Measurements from ENCODE around the gene ZCWPW1. TPM values are rescaled to one million over a fixed set of nuclear protein-coding genes. Genes with fewer than 3 reads are reported as not detected.

ZCWPW1 gene
- total and polyA plus RNA-seq, 2 donors (not counting 1 experiment from before 2014, with no cell fraction given), result 11.3 to 28.0 TPM

- ATAC-seq (ENCODE audit: low read depth), result no peak
- CTCF ChIA-PET, result interaction anchor here (1.1 to 5.7 kb wide), 4 partner anchors 28 to 240 kb away, joined by 3 to 49 read pairs (median 9); no protein-coding TSS in a partner anchor
- TF ChIP-seq, protein P1, sequence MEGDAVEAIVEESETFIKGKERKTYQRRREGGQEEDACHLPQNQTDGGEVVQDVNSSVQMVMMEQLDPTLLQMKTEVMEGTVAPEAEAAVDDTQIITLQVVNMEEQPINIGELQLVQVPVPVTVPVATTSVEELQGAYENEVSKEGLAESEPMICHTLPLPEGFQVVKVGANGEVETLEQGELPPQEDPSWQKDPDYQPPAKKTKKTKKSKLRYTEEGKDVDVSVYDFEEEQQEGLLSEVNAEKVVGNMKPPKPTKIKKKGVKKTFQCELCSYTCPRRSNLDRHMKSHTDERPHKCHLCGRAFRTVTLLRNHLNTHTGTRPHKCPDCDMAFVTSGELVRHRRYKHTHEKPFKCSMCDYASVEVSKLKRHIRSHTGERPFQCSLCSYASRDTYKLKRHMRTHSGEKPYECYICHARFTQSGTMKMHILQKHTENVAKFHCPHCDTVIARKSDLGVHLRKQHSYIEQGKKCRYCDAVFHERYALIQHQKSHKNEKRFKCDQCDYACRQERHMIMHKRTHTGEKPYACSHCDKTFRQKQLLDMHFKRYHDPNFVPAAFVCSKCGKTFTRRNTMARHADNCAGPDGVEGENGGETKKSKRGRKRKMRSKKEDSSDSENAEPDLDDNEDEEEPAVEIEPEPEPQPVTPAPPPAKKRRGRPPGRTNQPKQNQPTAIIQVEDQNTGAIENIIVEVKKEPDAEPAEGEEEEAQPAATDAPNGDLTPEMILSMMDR (IDR thresholded peaks at IDR 0.05), result no peak
- TF ChIP-seq EZH2 (IDR thresholded peaks at IDR 0.05; ENCODE audit: borderline replicate concordance, insufficient read depth, low read depth, low read length, poor library complexity, severe bottlenecking), result no peak
- no peaks in the 10 kb centered on the region for H3K27me3 ChIP-seq (replicated peaks in 1 of 4; ENCODE audit: control extremely low read depth in 1 of 4, control insufficient read depth in 3 of 4, insufficient read depth in 4 of 4, low read length in 3 of 4)
- H3K4me3 Mint-ChIP-seq, result peak within 1 kb of the TSS; percentile 32
- H3K27ac ChIP-seq (ENCODE audit: low read length in 2 of 2), result peak within 1 kb of the TSS in 1 of 2 donors; percentile 33
- peak within 1 kb of the TSS; percentile 92 for H3K27ac Mint-ChIP-seq
- H3K9me3 ChIP-seq (ENCODE audit: control extremely low read depth in 1 of 3, control insufficient read depth in 2 of 3, insufficient read depth in 1 of 3, low read length in 2 of 3), result no peaks in the 10 kb centered on the region
- peak within 1 kb of the TSS in 2 of 5 experiments; percentile 12 to 30 for H3K4me3 ChIP-seq (ENCODE audit: control extremely low read depth in 1 of 5, extremely low read depth in 1 of 5, insufficient read depth in 1 of 5, low read depth in 2 of 5, low read length in 4 of 5)
- no peaks in the 10 kb centered on the region for H3K36me3 ChIP-seq (replicated peaks in 1 of 2; ENCODE audit: control extremely low read depth in 1 of 2, control insufficient read depth in 1 of 2, extremely low read depth in 1 of 2, insufficient read depth in 2 of 2, low read length in 1 of 2)
- H3K9ac ChIP-seq (ENCODE audit: low read length), result no peak within 1 kb of the TSS
- POLR2A ChIA-PET, result no interaction called here
- H3K4me2 ChIP-seq (replicated peaks; ENCODE audit: low read depth, low read length, poor library complexity, severe bottlenecking), result peak within 1 kb of the TSS; percentile 30
- DNase-seq, result no peak
- H3K4me1 ChIP-seq (ENCODE audit: control insufficient read depth in 2 of 2, insufficient read depth in 2 of 2, low read length in 2 of 2), result peaks cover 41 to 62% of the 10 kb centered on the region in 2 donors
- no peaks in the 10 kb centered on the region for H3K9me3 Mint-ChIP-seq (ENCODE audit: insufficient read depth)
- 96% methylated on average over 11 of the region's 12 CpGs for WGBS (ENCODE audit: insufficient coverage)
- intact Hi-C loops (cut with micrococcal nuclease), result no loop called here
- H2AFZ ChIP-seq (ENCODE audit: insufficient read depth, low read depth, low read length, poor library complexity, severe bottlenecking), result peak within 1 kb of the TSS; percentile 32
- H3K27me3 Mint-ChIP-seq, result no peaks in the 10 kb centered on the region
- H4K20me1 ChIP-seq (ENCODE audit: control insufficient read depth, insufficient read depth, low read length, poor library complexity, severe bottlenecking), result no peaks in the 10 kb centered on the region
- H3K79me2 ChIP-seq (ENCODE audit: control insufficient read depth, insufficient read depth, low read length), result peaks cover 7% of the 10 kb centered on the region
- peaks cover 59% of the 10 kb centered on the region for H3K4me1 Mint-ChIP-seq
These were observed 55.2 kb downstream of the ZCWPW1 start, which contains the start of gene PILRA for GRCh38 chr7:100373261-100373831. TSS of gene PILRA (plus strand) at chr7:100373487. CDS start at chr7:100373657, 170 bp downstream.

DNA sequence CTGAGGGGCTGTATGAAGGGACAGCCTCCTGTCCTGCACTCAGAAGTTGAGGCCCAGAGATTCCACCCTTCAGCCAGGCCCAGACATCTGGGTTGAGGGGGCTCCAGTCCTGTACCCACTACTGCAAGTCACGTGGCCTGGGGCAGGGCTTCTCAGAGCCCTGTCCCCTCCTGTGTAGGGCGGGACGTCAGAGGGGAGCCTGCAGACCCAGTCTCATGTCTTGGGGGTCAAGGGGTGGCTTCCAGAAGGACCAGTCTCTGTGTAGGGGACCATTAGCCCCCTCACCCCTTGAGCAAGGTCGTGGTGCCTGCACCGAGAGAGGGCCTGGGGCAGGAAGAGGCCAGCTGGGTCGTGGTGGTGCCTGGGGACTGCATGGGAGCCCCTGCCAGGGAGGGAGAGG lies 55.8 kb downstream of the ZCWPW1 start:
- TF ChIP-seq EZH2 (IDR thresholded peaks at IDR 0.05; ENCODE audit: borderline replicate concordance, insufficient read depth, low read depth, low read length, poor library complexity, severe bottlenecking), result no peak
- TF ChIP-seq, protein P1 (IDR thresholded peaks at IDR 0.05), result no peak
- Histone ChIP-seq H3K4me3 (ENCODE audit: control extremely low read depth in 1 of 5, extremely low read depth in 1 of 5, insufficient read depth in 1 of 5, low read depth in 2 of 5, low read length in 4 of 5) (no peak overlapping the region), H3K4me2 (replicated peaks; ENCODE audit: low read depth, low read length, poor library complexity, severe bottlenecking) (no peak overlapping the region), H3K79me2 (ENCODE audit: control insufficient read depth, insufficient read depth, low read length) (peaks cover 7% of the 10 kb centered on the region), H3K27ac (ENCODE audit: low read length in 2 of 2) (peak overlapping the region in 1 of 2 donors; percentile 33), H4K20me1 (ENCODE audit: control insufficient read depth, insufficient read depth, low read length, poor library complexity, severe bottlenecking) (no peaks in the 10 kb centered on the region), H3K9ac (ENCODE audit: low read length) (no peak overlapping the region), H2AFZ (ENCODE audit: insufficient read depth, low read depth, low read length, poor library complexity, severe bottlenecking) (peak overlapping the region; percentile 32), H3K4me1 (ENCODE audit: control insufficient read depth in 2 of 2, insufficient read depth in 2 of 2, low read length in 2 of 2) (peaks cover 47 to 68% of the 10 kb centered on the region in 2 donors), H3K36me3 (replicated peaks in 1 of 2; ENCODE audit: control extremely low read depth in 1 of 2, control insufficient read depth in 1 of 2, extremely low read depth in 1 of 2, insufficient read depth in 2 of 2, low read length in 1 of 2) (no peaks in the 10 kb centered on the region), H3K9me3 (ENCODE audit: control extremely low read depth in 1 of 3, control insufficient read depth in 2 of 3, insufficient read depth in 1 of 3, low read length in 2 of 3) (no peaks in the 10 kb centered on the region), H3K27me3 (replicated peaks in 1 of 4; ENCODE audit: control extremely low read depth in 1 of 4, control insufficient read depth in 3 of 4, insufficient read depth in 4 of 4, low read length in 3 of 4) (no peaks in the 10 kb centered on the region)
- Mint-ChIP-seq H3K4me3 (no peak overlapping the region), H3K27me3 (no peaks in the 10 kb centered on the region), H3K9me3 (ENCODE audit: insufficient read depth) (no peaks in the 10 kb centered on the region), H3K4me1 (peaks cover 66% of the 10 kb centered on the region), H3K27ac (peak overlapping the region; percentile 92)
- intact Hi-C loops (cut with micrococcal nuclease), result no loop called here
- no peak for ATAC-seq (ENCODE audit: low read depth)
- CTCF ChIA-PET, result interaction anchor here (1.5 to 5.7 kb wide), 2 partner anchors 34 to 239 kb away, joined by 3 to 49 read pairs; no protein-coding TSS in a partner anchor
- peak; percentile 20 for DNase-seq
- POLR2A ChIA-PET, result no interaction called here
- 83% methylated on average over 2 of the region's 6 CpGs for WGBS (ENCODE audit: insufficient coverage)

All from B cell (primary cell).